K562 (cell line): ENCODE measurements around the gene KHNYN. TPM values are rescaled to one million over a fixed set of nuclear protein-coding genes. Genes with fewer than 3 reads are reported as not detected.

ENCODE experiments used
- ATAC-seq: fragments of 200-7000 bp; cut with Tn5 transposase; 3 replicates; pipeline ENCODE4 v1.9.1; 2020; ENCODE audit warnings: moderate library complexity
- BruUV-seq: library from RNA; stranded (reverse); fragments of 400-500 nt; replicated peaks from 2 replicates; lab custom pipeline; 2021; lab: Mats Ljungman, UMichigan
- CTCF ChIA-PET: fragments of 300-600 bp; formaldehyde crosslinking; extraction: SDS; loops from one replicate; lab custom pipeline; 2021; ENCODE audit warnings: low intra/inter-chr PET ratio; lab: Yijun Ruan, JAX
- POLR2A ChIA-PET: fragments of 300-600, 350-650 bp; sonication (Branson Sonifier 250); formaldehyde crosslinking; extraction: SDS; loops from one replicate; lab custom pipeline; 2021; ENCODE audit warnings: antibody characterized with exemption, inconsistent platforms; lab: Yijun Ruan, JAX
- DNase-seq, 4 experiments: peaks; one replicate each; pipeline versions ENCODE4 v3.0.0 to v3.0.0-alpha.2; 2011 to 2018; ENCODE audit warnings: low spot score in 3 of 4, mixed read lengths in 3 of 4; ENCODE audit errors: extremely low read depth in 1 of 4
- FAIRE-seq: peaks from 2 replicates; lab custom pipeline; 2011; peaks lifted over from hg19 to GRCh38; lab: Jason Lieb, UNC
- H2AFZ ChIP-seq: 2 replicates; pipeline ENCODE4 v1.6.0; 2011; ENCODE audit warnings: low read depth, low read length, control low read depth, inconsistent platforms
- H3K27ac ChIP-seq: fragments of 200-600 bp; 3 replicates; pipeline ENCODE4 v1.8.0; 2011; ENCODE audit warnings: low read depth, mild to moderate bottlenecking, control low read depth, inconsistent platforms, low read length, moderate library complexity, mixed read lengths; ENCODE audit errors: extremely low read depth
- H3K27me3 ChIP-seq, 2 experiments: fragments of 300-600 bp in 1 of 2; 2 replicates in 1 of 2; 3 replicates in 1 of 2; pipeline versions ENCODE4 v1.6.0 to v1.8.0; 2011; ENCODE audit warnings: inconsistent platforms in 2 of 2, low read length in 2 of 2, mild to moderate bottlenecking in 1 of 2, mixed read lengths in 1 of 2, moderate library complexity in 1 of 2; ENCODE audit not compliant: control insufficient read depth in 2 of 2, insufficient read depth in 2 of 2
- H3K36me3 ChIP-seq: fragments of 300-600 bp; 3 replicates; pipeline ENCODE4 v1.8.0; 2011; ENCODE audit warnings: mild to moderate bottlenecking, low read length, inconsistent platforms; ENCODE audit not compliant: control insufficient read depth, insufficient read depth
- H3K4me1 ChIP-seq, 2 experiments: fragments of 200-600 bp in 1 of 2; replicated peaks in 1 of 2; 2 replicates in 1 of 2; 3 replicates in 1 of 2; pipeline versions ENCODE4 v1.5.1 to v1.8.0; 2011; ENCODE audit warnings: inconsistent platforms in 2 of 2, low read length in 2 of 2, mild to moderate bottlenecking in 1 of 2, mixed read lengths in 1 of 2, moderate library complexity in 1 of 2; ENCODE audit not compliant: control insufficient read depth in 2 of 2, insufficient read depth in 2 of 2
- H3K4me2 ChIP-seq: 2 replicates; pipeline ENCODE4 v1.6.1; 2011; ENCODE audit warnings: low read length, control low read depth, inconsistent platforms, mixed read lengths; ENCODE audit not compliant: insufficient read depth
- H3K4me3 ChIP-seq: fragments of 200-600 bp; sonication (generic), shearing (Covaris generic); 2 replicates; pipeline ENCODE4 v1.5.1; 2016; ENCODE audit warnings: control low read depth, inconsistent platforms
- H3K79me2 ChIP-seq: fragments of 200-600 bp; 3 replicates; pipeline ENCODE4 v1.8.0; 2011; ENCODE audit warnings: low read length, inconsistent platforms; ENCODE audit not compliant: control insufficient read depth, insufficient read depth
- H3K9ac ChIP-seq, 2 experiments: 2 replicates each; pipeline versions ENCODE4 v1.6.0 to v1.6.1; 2011; ENCODE audit warnings: low read depth in 2 of 2, low read length in 2 of 2, control low read depth in 1 of 2, inconsistent platforms in 1 of 2, mild to moderate bottlenecking in 1 of 2, mixed read lengths in 1 of 2; ENCODE audit not compliant: insufficient read depth in 1 of 2
- H3K9me1 ChIP-seq: one replicate; pipeline ENCODE4 v1.6.0; 2011; ENCODE audit warnings: inconsistent platforms, mild to moderate bottlenecking, low read length, moderate library complexity; ENCODE audit not compliant: control insufficient read depth, insufficient read depth
- H3K9me3 ChIP-seq: replicated peaks from 2 replicates; pipeline ENCODE4 v1.5.1; 2011; ENCODE audit warnings: low read depth, low read length, inconsistent platforms; ENCODE audit not compliant: control insufficient read depth, insufficient read depth
- H4K20me1 ChIP-seq: replicated peaks from 2 replicates; pipeline ENCODE4 v1.6.1; 2011; ENCODE audit warnings: low read length, inconsistent platforms, mixed read lengths; ENCODE audit not compliant: control insufficient read depth, insufficient read depth
- CREB1 ChIP-seq, 2 experiments: sonication (generic) in 1 of 2; formaldehyde crosslinking in 1 of 2; IDR thresholded peaks; 2 replicates each; pipeline versions ENCODE4 v1.6.1 to v1.8.0; 2012 to 2022; ENCODE audit warnings: inconsistent platforms in 1 of 2, mild to moderate bottlenecking in 1 of 2, missing genetic modification reagents in 1 of 2, moderate library complexity in 1 of 2
- HNRNPLL ChIP-seq: fragments of 200-400 bp; formaldehyde crosslinking; IDR thresholded peaks from 2 replicates; pipeline ENCODE4 v1.6.1; 2017; ENCODE audit warnings: low read length, low read depth, mild to moderate bottlenecking; ENCODE audit not compliant: poor library complexity, severe bottlenecking
- SETDB1 ChIP-seq: IDR thresholded peaks from one replicate; pipeline ENCODE4 v1.6.1; 2012; ENCODE audit warnings: low read length, control low read depth, inconsistent platforms
- SIN3A ChIP-seq, 2 experiments: fragments of 150-350 bp in 1 of 2; IDR thresholded peaks; 2 replicates each; pipeline ENCODE4 v1.6.1; 2011 to 2016; ENCODE audit warnings: borderline replicate concordance in 2 of 2, low read depth in 2 of 2, low read length in 2 of 2, mild to moderate bottlenecking in 2 of 2, moderate library complexity in 2 of 2; ENCODE audit not compliant: control insufficient read depth in 1 of 2
- TCF15 ChIP-seq: fragments of 250-450 bp; sonication (Bioruptor Pico); IDR thresholded peaks from 2 replicates; pipeline ENCODE4 v1.8.0; 2022; ENCODE audit warnings: moderate library complexity, mild to moderate bottlenecking, inconsistent platforms
- TCF3 ChIP-seq: sonication (generic); formaldehyde crosslinking; IDR thresholded peaks from 2 replicates; pipeline ENCODE4 v1.4.0; 2020; ENCODE audit warnings: mild to moderate bottlenecking, missing genetic modification reagents
- TOE1 ChIP-seq, 2 experiments: fragments of 450-650 bp in 1 of 2; sonication (generic) in 1 of 2; formaldehyde crosslinking in 1 of 2; IDR thresholded peaks; 2 replicates each; pipeline versions ENCODE4 v1.7.1 to v1.8.0; 2016 to 2022; ENCODE audit warnings: borderline replicate concordance in 2 of 2, mild to moderate bottlenecking in 2 of 2, antibody characterized with exemption in 1 of 2, inconsistent platforms in 1 of 2, low read depth in 1 of 2, missing genetic modification reagents in 1 of 2, moderate library complexity in 1 of 2
- ZNF699 ChIP-seq: fragments of 250-450 bp; sonication (Bioruptor Pico); IDR thresholded peaks from 2 replicates; pipeline ENCODE4 v1.8.0; 2021; ENCODE audit warnings: mild to moderate bottlenecking, moderate library complexity; ENCODE audit not compliant: insufficient replicate concordance
- WGBS: fragments of 100-300 bp; shearing (Covaris generic); methylation state at CpG from one replicate; pipeline ENCODE4 v1.1.6; 2016; ENCODE audit warnings: low coverage, mixed read lengths; ENCODE audit not compliant: insufficient coverage; ENCODE audit errors: missing lambda C conversion rate; 5-methylcytosine and 5-hydroxymethylcytosine counted together
- in situ Hi-C: fragments of 300-500 bp; cut with MboI; formaldehyde crosslinking; loops from 4 replicates; pipeline ENCODE4 v1.15.0; 2018; ENCODE audit warnings: inconsistent platforms, mixed read lengths
- intact Hi-C: fragments of 100-400 bp; cut with micrococcal nuclease; formaldehyde crosslinking; loops from 2 replicates; pipeline ENCODE4 v1.14.2; 2022
- polyA plus RNA-seq, 8 experiments: library from polyadenylated mRNA; depleted of rRNA in 4 of 8; stranded (reverse) in 5 of 8; unstranded in 3 of 8; fragments of >200 nt; fragmentation: Nextera tagmentation in 2 of 8; fragmentation: Illumina TruSeq in 1 of 8; extraction: Ambion mirVana in 2 of 8; extraction: Trizol in 1 of 8; gene quantifications; 2 replicates each; pipeline versions ENCODE4 v1.2.1 to v1.2.3, GENCODE V29; 2011 to 2014; ENCODE audit warnings: inconsistent platforms in 1 of 8, missing spikeins in 1 of 8
- total RNA-seq, 7 experiments: library from RNA; depleted of rRNA in 6 of 7; stranded (reverse); fragments of >200 nt in 6 of 7; fragmentation: Illumina TruSeq in 2 of 7; extraction: Trizol in 2 of 7; gene quantifications; 2 replicates each; pipeline versions ENCODE4 v1.2.1 to v1.2.3, GENCODE V29; 2011 to 2021; ENCODE audit warnings: low replicate concordance in 1 of 7
- TF ChIP-seq, protein P1 (sequence below), 2 experiments: fragments of 450-650 bp; conservative IDR thresholded peaks; 2 replicates each; pipeline ENCODE4 v1.6.1; 2017; ENCODE audit warnings: mild to moderate bottlenecking in 2 of 2, moderate library complexity in 2 of 2
- TF ChIP-seq, protein P2 (sequence below): fragments of 200-400 bp; formaldehyde crosslinking; IDR thresholded peaks from 2 replicates; pipeline ENCODE4 v1.6.1; 2017; ENCODE audit warnings: mild to moderate bottlenecking, low read depth, low read length, moderate library complexity

The KHNYN gene
- total and polyA plus RNA-seq, 9 of the 15 experiments (the other 6 are each of a cell fraction or from before 2014, with no cell fraction given), result 0.76 to 26.0 (median 14.1) TPM

DNA sequence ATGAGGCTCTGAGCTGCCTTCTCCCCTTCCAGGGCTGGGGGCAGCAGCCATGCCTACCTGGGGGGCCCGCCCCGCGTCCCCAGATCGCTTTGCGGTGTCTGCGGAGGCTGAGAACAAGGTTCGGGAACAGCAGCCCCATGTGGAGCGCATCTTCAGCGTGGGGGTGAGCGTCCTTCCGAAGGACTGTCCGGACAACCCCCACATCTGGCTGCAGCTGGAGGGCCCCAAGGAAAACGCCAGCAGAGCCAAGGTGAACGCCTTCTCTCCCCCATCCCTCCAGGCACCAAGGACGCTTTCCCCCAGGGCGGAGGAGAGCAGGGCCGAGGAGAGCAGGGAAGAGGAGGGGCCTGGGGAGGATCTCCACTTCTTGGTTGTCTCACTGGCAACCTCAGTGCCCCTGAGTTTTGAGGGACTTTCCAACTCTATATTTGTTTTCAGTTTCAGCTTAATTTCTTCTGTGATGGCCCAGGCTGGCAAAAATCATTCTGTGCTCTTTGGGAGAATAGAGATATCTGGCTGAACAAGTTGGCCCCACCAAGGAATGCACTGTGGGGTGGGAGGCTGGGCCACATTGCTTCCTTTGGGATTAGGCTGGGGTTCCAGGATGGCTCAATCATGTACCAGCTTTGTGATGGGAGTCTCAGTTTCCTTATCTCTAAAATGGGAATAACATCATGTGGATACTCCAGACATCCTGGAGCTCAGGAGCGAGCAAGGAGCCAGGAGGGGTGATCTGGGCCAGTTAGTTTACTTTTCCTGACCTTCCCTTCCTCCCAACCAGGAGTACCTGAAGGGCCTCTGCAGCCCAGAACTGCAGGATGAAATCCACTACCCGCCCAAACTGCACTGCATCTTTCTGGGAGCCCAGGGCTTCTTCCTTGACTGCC, 1.2 kb downstream of the KHNYN start:
- CTCF ChIA-PET, result interaction anchor here (1.3 to 1.9 kb wide), 2 partner anchors 96 to 103 kb away, joined by 5 to 19 read pairs; partner anchors contain the start of gene ADCY4
- in situ Hi-C loops (loop anchor here (5.0 to 10.0 kb wide), 3 partner anchors 99 to 376 kb away; partner anchors contain the start of genes CARMIL3 and TINF2), intact Hi-C loops (loop anchor here (1.0 to 2.0 kb wide), 3 partner anchors 98 to 188 kb away; partner anchors contain the start of gene TINF2)
- BruUV-seq, result TSS peak; percentile 62
- Histone ChIP-seq H3K4me2 (peak overlapping the region; percentile 92), H4K20me1 (peaks cover 5% of the 10 kb centered on the region; the same call in 1 of the 2 replicates), H3K9me3 (no peaks in the 10 kb centered on the region), H3K4me3 (peak overlapping the region; percentile 68), H3K27ac (peak overlapping the region; percentile 85), H3K27me3 (no peaks in the 10 kb centered on the region), H3K4me1 (peaks cover 29 to 53% of the 10 kb centered on the region in 2 experiments), H3K9ac (peak overlapping the region; percentile 84 to 91), H3K36me3 (peaks cover 18% of the 10 kb centered on the region; the same call in 2 of the 3 replicates), H2AFZ (0 out of 2 replicates have a peak overlapping the region, but pooled peaks have one; percentile 76), H3K9me1 (peaks cover 3% of the 10 kb centered on the region), H3K79me2 (peaks cover 12% of the 10 kb centered on the region)
- POLR2A ChIA-PET, result interaction anchor here (0.6 to 3.9 kb wide), 17 partner anchors 10 to 284 kb away, joined by 3 to 43 read pairs (median 5); partner anchors contain the start of genes ADCY4, SDR39U1 and TINF2
- ATAC-seq (peak; percentile 60), FAIRE-seq (no peak), DNase-seq (peak in 3 of 4 experiments; percentile 23 to 52 (median 29))
- 6% methylated on average over 15 of the region's 19 CpGs for WGBS
- TF ChIP-seq CREB1 (IDR thresholded peaks at IDR 0.05) (no peak), CREB1 (CRISPR knock-in tag; IDR thresholded peaks at IDR 0.05) (no peak), ZNF699 (CRISPR knock-in tag) (no peak), TCF15 (CRISPR knock-in tag) (no peak), SETDB1 (no peak), HNRNPLL (peak; percentile 50), SIN3A (IDR thresholded peaks at IDR 0.05; ENCODE audit: borderline replicate concordance in 2 of 2, control insufficient read depth in 1 of 2, low read depth in 2 of 2, low read length in 2 of 2) (0 out of 4 replicates have a peak, but pooled peaks of 1 of the 2 experiments have one; percentile 30), TOE1 (IDR thresholded peaks at IDR 0.05; ENCODE audit: borderline replicate concordance) (0 out of 2 replicates have a peak, but pooled peaks have one; percentile 24), TOE1 (CRISPR knock-in tag; IDR thresholded peaks at IDR 0.05; ENCODE audit: borderline replicate concordance, low read depth) (no peak), TCF3 (CRISPR knock-in tag) (peak; percentile 2; the same call in 1 of the 2 replicates)
- TF ChIP-seq, protein P1, sequence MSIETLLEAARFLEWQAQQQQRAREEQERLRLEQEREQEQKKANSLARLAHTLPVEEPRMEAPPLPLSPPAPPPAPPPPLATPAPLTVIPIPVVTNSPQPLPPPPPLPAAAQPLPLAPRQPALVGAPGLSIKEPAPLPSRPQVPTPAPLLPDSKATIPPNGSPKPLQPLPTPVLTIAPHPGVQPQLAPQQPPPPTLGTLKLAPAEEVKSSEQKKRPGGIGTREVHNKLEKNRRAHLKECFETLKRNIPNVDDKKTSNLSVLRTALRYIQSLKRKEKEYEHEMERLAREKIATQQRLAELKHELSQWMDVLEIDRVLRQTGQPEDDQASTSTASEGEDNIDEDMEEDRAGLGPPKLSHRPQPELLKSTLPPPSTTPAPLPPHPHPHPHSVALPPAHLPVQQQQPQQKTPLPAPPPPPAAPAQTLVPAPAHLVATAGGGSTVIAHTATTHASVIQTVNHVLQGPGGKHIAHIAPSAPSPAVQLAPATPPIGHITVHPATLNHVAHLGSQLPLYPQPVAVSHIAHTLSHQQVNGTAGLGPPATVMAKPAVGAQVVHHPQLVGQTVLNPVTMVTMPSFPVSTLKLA (conservative IDR thresholded peaks at IDR 0.05), result 0 out of 4 replicates have a peak, but pooled peaks of 1 of the 2 experiments have one; percentile 12
- TF ChIP-seq, protein P2, sequence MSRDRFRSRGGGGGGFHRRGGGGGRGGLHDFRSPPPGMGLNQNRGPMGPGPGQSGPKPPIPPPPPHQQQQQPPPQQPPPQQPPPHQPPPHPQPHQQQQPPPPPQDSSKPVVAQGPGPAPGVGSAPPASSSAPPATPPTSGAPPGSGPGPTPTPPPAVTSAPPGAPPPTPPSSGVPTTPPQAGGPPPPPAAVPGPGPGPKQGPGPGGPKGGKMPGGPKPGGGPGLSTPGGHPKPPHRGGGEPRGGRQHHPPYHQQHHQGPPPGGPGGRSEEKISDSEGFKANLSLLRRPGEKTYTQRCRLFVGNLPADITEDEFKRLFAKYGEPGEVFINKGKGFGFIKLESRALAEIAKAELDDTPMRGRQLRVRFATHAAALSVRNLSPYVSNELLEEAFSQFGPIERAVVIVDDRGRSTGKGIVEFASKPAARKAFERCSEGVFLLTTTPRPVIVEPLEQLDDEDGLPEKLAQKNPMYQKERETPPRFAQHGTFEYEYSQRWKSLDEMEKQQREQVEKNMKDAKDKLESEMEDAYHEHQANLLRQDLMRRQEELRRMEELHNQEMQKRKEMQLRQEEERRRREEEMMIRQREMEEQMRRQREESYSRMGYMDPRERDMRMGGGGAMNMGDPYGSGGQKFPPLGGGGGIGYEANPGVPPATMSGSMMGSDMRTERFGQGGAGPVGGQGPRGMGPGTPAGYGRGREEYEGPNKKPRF, result no peak
